ENCODE measurements around the gene UGT1A10.

Gene UGT1A10

GRCh38 chr2:233803994-233804393 lies 167.7 kb downstream of the UGT1A10 start:
- DNase-seq (ENCODE audit: low read depth): no peak

GRCh38 chr2:233807215-233807865 lies 171.1 kb downstream of the UGT1A10 start:
- DNase-seq (ENCODE audit: low read depth): no peak

- DNase-seq (ENCODE audit: low read depth): no peak
Observed at GRCh38 chr2:233807966-233808935, 172.0 kb downstream of the UGT1A10 start.

GRCh38 chr2:233810385-233810784 lies 174.1 kb downstream of the UGT1A10 start:
- no peak for DNase-seq (ENCODE audit: low read depth)

GRCh38 chr2:233811087-233811486 lies 174.8 kb downstream of the UGT1A10 start:
- DNase-seq (ENCODE audit: low read depth): no peak

- DNase-seq (ENCODE audit: low read depth): no peak
Observed at GRCh38 chr2:233811732-233812131, 175.5 kb downstream of the UGT1A10 start.

- DNase-seq (ENCODE audit: low read depth): no peak
Observed at GRCh38 chr2:233813236-233814055, 177.2 kb downstream of the UGT1A10 start.

- DNase-seq (ENCODE audit: low read depth): no peak
Observed at GRCh38 chr2:233814056-233814835, 178.0 kb downstream of the UGT1A10 start.

GRCh38 chr2:233815861-233816260 lies 179.6 kb downstream of the UGT1A10 start:
- no peak for DNase-seq (ENCODE audit: low read depth)

- no peak for DNase-seq (ENCODE audit: low read depth)
Observed at GRCh38 chr2:233816334-233816733, 180.1 kb downstream of the UGT1A10 start.

GRCh38 chr2:233816771-233817170 lies 180.5 kb downstream of the UGT1A10 start:
- no peak for DNase-seq (ENCODE audit: low read depth)

GRCh38 chr2:233817361-233817911 lies 181.2 kb downstream of the UGT1A10 start:
- DNase-seq (ENCODE audit: low read depth): no peak

GRCh38 chr2:233817995-233818638 lies 181.9 kb downstream of the UGT1A10 start:
- DNase-seq (ENCODE audit: low read depth): no peak

- no peak for DNase-seq (ENCODE audit: low read depth)
Observed at GRCh38 chr2:233818639-233819621, 182.7 kb downstream of the UGT1A10 start.

- DNase-seq (ENCODE audit: low read depth): no peak
Observed at GRCh38 chr2:233819884-233820773, 183.9 kb downstream of the UGT1A10 start.

- no peak for DNase-seq (ENCODE audit: low read depth)
Observed at GRCh38 chr2:233820774-233821105, 184.5 kb downstream of the UGT1A10 start.

- no peak for DNase-seq (ENCODE audit: low read depth)
Observed at GRCh38 chr2:233821196-233821595, 184.9 kb downstream of the UGT1A10 start.

GRCh38 chr2:233821709-233822100 lies 185.5 kb downstream of the UGT1A10 start:
- no peak for DNase-seq (ENCODE audit: low read depth)

Data from fibroblast of the conjunctiva (primary cell).